Astrocyte of the cerebellum (primary cell): Measurements from ENCODE around the gene LRP5.

Experiments
- DNase-seq: peaks from one replicate; pipeline ENCODE4 v3.0.0-alpha.2; 2011; ENCODE audit warnings: low read depth
- H3K4me3 ChIP-seq: 2 replicates; pipeline ENCODE4 v1.5.1; 2011; ENCODE audit warnings: mild to moderate bottlenecking, low read depth, low read length, moderate library complexity
- CTCF ChIP-seq: IDR thresholded peaks from 2 replicates; pipeline ENCODE4 v1.5.1; 2012; ENCODE audit warnings: low read length, low read depth, moderate library complexity, mild to moderate bottlenecking; ENCODE audit errors: missing control alignments
- in situ Hi-C: cut with HindIII; loops from 2 replicates; pipeline ENCODE4 v1.10.0; 2017; ENCODE audit warnings: low sequenced_read_pairs

LRP5 gene

GRCh38 chr11:68266936-68267880, 45.2 kb upstream of the LRP5 start:
- H3K4me3 ChIP-seq = no peak overlapping the region
- in situ Hi-C loops = loop anchor here (5.0 kb wide), 1 partner anchor 55 kb away; the partner anchor contains the start of gene KMT5B
- TF ChIP-seq CTCF = no peak
- DNase-seq = no peak

GRCh38 chr11:68267881-68268240, 44.5 kb upstream of the LRP5 start:
- in situ Hi-C loops = loop anchor here (5.0 kb wide), 1 partner anchor 56 kb away; the partner anchor contains the start of gene KMT5B
- TF ChIP-seq CTCF = no peak
- DNase-seq = no peak
- H3K4me3 ChIP-seq = no peak overlapping the region

- no peak overlapping the region for H3K4me3 ChIP-seq
- in situ Hi-C loops = loop anchor here (5.0 kb wide), 1 partner anchor 57 kb away; the partner anchor contains the start of gene KMT5B
- no peak for TF ChIP-seq CTCF
- peak; percentile 63 for DNase-seq
Measured at GRCh38 chr11:68269414-68270081, 42.8 kb upstream of the LRP5 start.

- no peak for DNase-seq
- peak overlapping the region; percentile 91 for H3K4me3 ChIP-seq
- TF ChIP-seq CTCF = no peak
- in situ Hi-C loops = no loop called here
Measured at GRCh38 chr11:68270196-68271022, 42.0 kb upstream of the LRP5 start.

- peak overlapping the region; percentile 91 for H3K4me3 ChIP-seq
- peak; percentile 57 for DNase-seq
- in situ Hi-C loops = no loop called here
- TF ChIP-seq CTCF = peak; percentile 62
Measured at GRCh38 chr11:68271023-68271780, 41.2 kb upstream of the LRP5 start.
